A673 (cell line): ENCODE data around the gene CYP8B1. TPM values are rescaled to one million over a fixed set of nuclear protein-coding genes. Genes with fewer than 3 reads are reported as not detected.

Experiments used
- BruUV-seq: library from RNA; stranded (reverse); fragments of 400-500 nt; replicated peaks from 2 replicates; lab custom pipeline; 2021; lab: Mats Ljungman, UMichigan
- CTCF ChIA-PET: fragments of 300-600 bp; sonication (Branson Sonifier 250); formaldehyde crosslinking; loops from one replicate; lab custom pipeline; 2022; ENCODE audit warnings: antibody characterized with exemption; lab: Charles Lee
- POLR2A ChIA-PET: fragments of 300-600 bp; sonication (Branson Sonifier 250); formaldehyde crosslinking; loops from one replicate; lab custom pipeline; 2022; ENCODE audit warnings: antibody characterized with exemption; ENCODE audit not compliant: low non-redundant PET; lab: Charles Lee
- DNase-seq: peaks from one replicate; pipeline ENCODE4 v3.0.0-alpha.2; 2015; ENCODE audit warnings: low spot score
- H3K27ac ChIP-seq: fragments of 200-600 bp; sonication (generic); 2 replicates; pipeline ENCODE4 v1.5.1; 2016; ENCODE audit warnings: mixed run types, low read depth, mild to moderate bottlenecking, mixed read lengths, antibody characterized with exemption, low read length; ENCODE audit not compliant: poor library complexity, severe bottlenecking
- H3K27me3 ChIP-seq: fragments of 200-600 bp; sonication (generic); replicated peaks from 2 replicates; pipeline ENCODE4 v1.6.1; 2017; ENCODE audit warnings: mixed run types, low read depth, mild to moderate bottlenecking, mixed read lengths, antibody characterized with exemption, low read length; ENCODE audit not compliant: insufficient read depth, poor library complexity
- H3K36me3 ChIP-seq: fragments of 200-600 bp; sonication (generic); 2 replicates; pipeline ENCODE4 v1.6.1; 2016; ENCODE audit warnings: mixed run types, mild to moderate bottlenecking, mixed read lengths, antibody characterized with exemption, low read length; ENCODE audit not compliant: insufficient read depth, poor library complexity, severe bottlenecking
- H3K4me1 ChIP-seq: fragments of 200-600 bp; sonication (generic); 2 replicates; pipeline ENCODE4 v1.6.1; 2017; ENCODE audit warnings: mixed run types, mild to moderate bottlenecking, mixed read lengths, antibody characterized with exemption, low read length; ENCODE audit not compliant: insufficient read depth, poor library complexity, severe bottlenecking
- H3K4me3 ChIP-seq: fragments of 200-600 bp; sonication (generic); 2 replicates; pipeline ENCODE4 v1.5.1; 2016; ENCODE audit warnings: low read depth, mixed run types, mild to moderate bottlenecking, mixed read lengths, low read length; ENCODE audit not compliant: poor library complexity, severe bottlenecking
- H3K9me3 ChIP-seq: fragments of 200-600 bp; sonication (generic); 2 replicates; pipeline ENCODE4 v1.6.1; 2016; ENCODE audit warnings: mixed run types, low read depth, mild to moderate bottlenecking, mixed read lengths, antibody characterized with exemption, low read length; ENCODE audit not compliant: poor library complexity, severe bottlenecking
- EZH2 ChIP-seq: fragments of 200-600 bp; sonication (generic); IDR thresholded peaks from 2 replicates; pipeline ENCODE4 v1.6.1; 2017; ENCODE audit warnings: borderline replicate concordance, low read depth, mild to moderate bottlenecking, mixed read lengths, antibody characterized with exemption, low read length; ENCODE audit not compliant: poor library complexity, severe bottlenecking
- intact Hi-C: fragments of 100-400 bp; cut with micrococcal nuclease; formaldehyde crosslinking; loops from one replicate; pipeline ENCODE4 v1.10.0; 2022; ENCODE audit not compliant: unreplicated experiment
- total RNA-seq: library from RNA; stranded (reverse); gene quantifications from 2 replicates; pipeline ENCODE4 v1.2.3, GENCODE V29; 2021
- TF ChIP-seq, protein P1 (sequence below): fragments of 300-800, 200-600 bp; sonication (generic); conservative IDR thresholded peaks from 2 replicates; pipeline ENCODE4 v1.5.1; 2017; ENCODE audit warnings: low read depth, mild to moderate bottlenecking, antibody characterized with exemption, low read length, moderate library complexity, mixed read lengths

Gene CYP8B1
- total RNA-seq, 1 experiment from 2014 or later: not detected

GRCh38 chr3:42876940-42877720 lies 1.5 kb upstream of the CYP8B1 start:
- ChIA-PET CTCF (no interaction called here), POLR2A (no interaction called here)
- BruUV-seq: no TSS peak
- no peak overlapping the region for H3K4me3 ChIP-seq
- H3K4me1 ChIP-seq: no peaks in the 10 kb centered on the region
- H3K27me3 ChIP-seq: no peaks in the 10 kb centered on the region
- no peak for TF ChIP-seq EZH2
- TF ChIP-seq, protein P1, sequence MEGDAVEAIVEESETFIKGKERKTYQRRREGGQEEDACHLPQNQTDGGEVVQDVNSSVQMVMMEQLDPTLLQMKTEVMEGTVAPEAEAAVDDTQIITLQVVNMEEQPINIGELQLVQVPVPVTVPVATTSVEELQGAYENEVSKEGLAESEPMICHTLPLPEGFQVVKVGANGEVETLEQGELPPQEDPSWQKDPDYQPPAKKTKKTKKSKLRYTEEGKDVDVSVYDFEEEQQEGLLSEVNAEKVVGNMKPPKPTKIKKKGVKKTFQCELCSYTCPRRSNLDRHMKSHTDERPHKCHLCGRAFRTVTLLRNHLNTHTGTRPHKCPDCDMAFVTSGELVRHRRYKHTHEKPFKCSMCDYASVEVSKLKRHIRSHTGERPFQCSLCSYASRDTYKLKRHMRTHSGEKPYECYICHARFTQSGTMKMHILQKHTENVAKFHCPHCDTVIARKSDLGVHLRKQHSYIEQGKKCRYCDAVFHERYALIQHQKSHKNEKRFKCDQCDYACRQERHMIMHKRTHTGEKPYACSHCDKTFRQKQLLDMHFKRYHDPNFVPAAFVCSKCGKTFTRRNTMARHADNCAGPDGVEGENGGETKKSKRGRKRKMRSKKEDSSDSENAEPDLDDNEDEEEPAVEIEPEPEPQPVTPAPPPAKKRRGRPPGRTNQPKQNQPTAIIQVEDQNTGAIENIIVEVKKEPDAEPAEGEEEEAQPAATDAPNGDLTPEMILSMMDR: no peak
- no peaks in the 10 kb centered on the region for H3K9me3 ChIP-seq
- intact Hi-C loops: no loop called here
- DNase-seq: no peak
- no peaks in the 10 kb centered on the region for H3K36me3 ChIP-seq
- no peak overlapping the region for H3K27ac ChIP-seq

DNA sequence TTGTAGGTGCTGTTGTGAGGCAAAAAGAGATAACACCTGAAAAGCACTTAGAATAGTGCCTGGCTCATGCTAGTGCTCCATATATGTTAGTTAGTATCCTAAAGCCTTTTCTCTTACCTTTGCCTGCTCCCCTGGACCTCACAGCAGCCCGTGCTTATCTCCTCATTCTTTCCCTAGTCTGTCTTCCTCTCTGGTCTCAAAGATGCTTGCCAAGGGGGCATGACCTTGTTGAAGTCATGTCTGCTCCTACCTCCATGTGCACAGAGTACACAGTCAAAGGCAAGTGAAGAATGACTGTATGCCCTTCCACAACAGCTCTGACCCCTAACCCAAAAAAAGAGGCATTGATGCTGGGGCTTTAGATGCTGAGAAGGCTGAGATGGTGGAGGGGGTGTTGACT lies 722 bp upstream of the CYP8B1 start:
- POLR2A ChIA-PET: no interaction called here
- TF ChIP-seq EZH2: no peak
- TF ChIP-seq, protein P1: no peak
- intact Hi-C loops: no loop called here
- no peaks in the 10 kb centered on the region for H3K27me3 ChIP-seq
- no peaks in the 10 kb centered on the region for H3K9me3 ChIP-seq
- H3K4me1 ChIP-seq: no peaks in the 10 kb centered on the region
- DNase-seq: no peak
- CTCF ChIA-PET: no interaction called here
- H3K4me3 ChIP-seq: no peak overlapping the region
- no TSS peak for BruUV-seq
- H3K36me3 ChIP-seq: no peaks in the 10 kb centered on the region
- H3K27ac ChIP-seq: no peak overlapping the region

DNA sequence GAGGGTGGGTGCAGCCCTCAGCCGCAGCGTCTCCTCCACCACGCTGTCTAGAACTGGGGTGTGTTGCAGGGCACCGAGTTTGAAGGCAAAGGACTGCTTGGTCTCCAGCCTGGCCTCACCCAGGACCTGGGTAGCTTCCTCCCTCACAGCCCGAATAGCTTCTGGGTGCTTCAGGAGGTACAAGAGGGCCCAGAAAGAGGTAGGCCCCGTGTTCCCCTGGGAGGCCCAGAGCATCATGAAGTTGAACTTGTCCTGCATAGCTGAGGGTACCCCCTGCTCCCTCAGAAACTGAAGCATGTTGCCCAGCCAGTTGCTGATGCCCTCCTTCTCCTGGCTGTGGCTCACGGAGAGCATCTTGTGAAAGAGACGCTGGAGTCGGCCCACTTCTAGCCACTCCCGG lies 930 bp downstream of the CYP8B1 start:
- ChIA-PET POLR2A (no interaction called here), CTCF (no interaction called here)
- TF ChIP-seq, protein P1: no peak
- TF ChIP-seq EZH2: no peak
- no TSS peak for BruUV-seq
- Histone ChIP-seq H3K9me3 (no peaks in the 10 kb centered on the region), H3K27me3 (no peaks in the 10 kb centered on the region), H3K27ac (no peak overlapping the region), H3K36me3 (no peaks in the 10 kb centered on the region), H3K4me3 (no peak overlapping the region), H3K4me1 (no peaks in the 10 kb centered on the region)
- DNase-seq: no peak
- intact Hi-C loops: no loop called here
